Neural progenitor cell (in vitro differentiated cells): ENCODE measurements around the gene DNAJC18.

Experiments
- EZH2 ChIP-seq: fragments of 200-600 bp; sonication (generic); IDR thresholded peaks from 2 replicates; pipeline ENCODE4 v1.6.1; 2017; ENCODE audit warnings: antibody characterized with exemption, mild to moderate bottlenecking, moderate library complexity
- TF ChIP-seq, protein P1 (sequence below): fragments of 200-600 bp; sonication (generic); IDR thresholded peaks from 2 replicates; pipeline ENCODE4 v1.5.1; 2017; ENCODE audit warnings: antibody characterized with exemption, mild to moderate bottlenecking

DNA sequence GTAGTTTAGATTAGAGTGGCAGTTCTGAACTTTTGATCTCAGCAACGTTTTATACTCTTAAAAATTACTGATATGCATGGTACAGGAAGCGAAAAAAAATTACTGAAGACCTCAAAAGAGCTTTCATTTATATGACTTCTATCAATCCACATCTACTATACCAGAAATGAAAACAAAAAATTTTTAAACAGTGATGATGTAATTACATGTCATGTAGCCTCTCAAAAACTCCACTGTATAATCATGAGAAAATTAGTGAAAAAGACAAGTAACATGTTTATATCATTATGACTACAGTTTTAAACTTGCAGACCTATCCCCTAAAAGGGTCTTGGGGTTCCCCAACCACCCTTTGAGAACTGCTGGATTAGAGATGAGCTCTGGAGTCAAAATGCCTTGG, 9.3 kb downstream of the DNAJC18 start:
- TF ChIP-seq, protein P1, sequence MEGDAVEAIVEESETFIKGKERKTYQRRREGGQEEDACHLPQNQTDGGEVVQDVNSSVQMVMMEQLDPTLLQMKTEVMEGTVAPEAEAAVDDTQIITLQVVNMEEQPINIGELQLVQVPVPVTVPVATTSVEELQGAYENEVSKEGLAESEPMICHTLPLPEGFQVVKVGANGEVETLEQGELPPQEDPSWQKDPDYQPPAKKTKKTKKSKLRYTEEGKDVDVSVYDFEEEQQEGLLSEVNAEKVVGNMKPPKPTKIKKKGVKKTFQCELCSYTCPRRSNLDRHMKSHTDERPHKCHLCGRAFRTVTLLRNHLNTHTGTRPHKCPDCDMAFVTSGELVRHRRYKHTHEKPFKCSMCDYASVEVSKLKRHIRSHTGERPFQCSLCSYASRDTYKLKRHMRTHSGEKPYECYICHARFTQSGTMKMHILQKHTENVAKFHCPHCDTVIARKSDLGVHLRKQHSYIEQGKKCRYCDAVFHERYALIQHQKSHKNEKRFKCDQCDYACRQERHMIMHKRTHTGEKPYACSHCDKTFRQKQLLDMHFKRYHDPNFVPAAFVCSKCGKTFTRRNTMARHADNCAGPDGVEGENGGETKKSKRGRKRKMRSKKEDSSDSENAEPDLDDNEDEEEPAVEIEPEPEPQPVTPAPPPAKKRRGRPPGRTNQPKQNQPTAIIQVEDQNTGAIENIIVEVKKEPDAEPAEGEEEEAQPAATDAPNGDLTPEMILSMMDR = no peak
- no peak for TF ChIP-seq EZH2
